Measurements from ENCODE around the gene HNRNPDL.

DNA sequence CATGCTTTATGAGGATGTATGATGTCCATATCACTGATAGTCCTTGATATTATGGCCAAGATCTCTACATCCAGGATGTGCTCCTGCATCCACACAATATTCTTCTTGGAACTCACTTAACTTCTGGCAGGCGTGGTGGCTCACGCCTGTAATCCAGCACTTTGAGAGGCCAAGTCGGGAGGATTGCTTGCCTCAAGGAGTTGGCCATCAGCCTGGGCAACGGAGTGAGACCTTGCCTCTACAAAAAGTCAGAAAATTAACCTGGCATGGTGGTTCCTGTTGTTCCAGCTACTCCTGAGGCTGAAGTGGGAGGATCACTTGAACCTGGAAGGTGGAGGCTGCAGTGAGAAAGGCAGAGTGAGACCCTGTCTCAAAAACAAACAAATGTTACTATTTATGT lies 54.2 kb downstream of the HNRNPDL start:
- TF ChIP-seq, protein P1, sequence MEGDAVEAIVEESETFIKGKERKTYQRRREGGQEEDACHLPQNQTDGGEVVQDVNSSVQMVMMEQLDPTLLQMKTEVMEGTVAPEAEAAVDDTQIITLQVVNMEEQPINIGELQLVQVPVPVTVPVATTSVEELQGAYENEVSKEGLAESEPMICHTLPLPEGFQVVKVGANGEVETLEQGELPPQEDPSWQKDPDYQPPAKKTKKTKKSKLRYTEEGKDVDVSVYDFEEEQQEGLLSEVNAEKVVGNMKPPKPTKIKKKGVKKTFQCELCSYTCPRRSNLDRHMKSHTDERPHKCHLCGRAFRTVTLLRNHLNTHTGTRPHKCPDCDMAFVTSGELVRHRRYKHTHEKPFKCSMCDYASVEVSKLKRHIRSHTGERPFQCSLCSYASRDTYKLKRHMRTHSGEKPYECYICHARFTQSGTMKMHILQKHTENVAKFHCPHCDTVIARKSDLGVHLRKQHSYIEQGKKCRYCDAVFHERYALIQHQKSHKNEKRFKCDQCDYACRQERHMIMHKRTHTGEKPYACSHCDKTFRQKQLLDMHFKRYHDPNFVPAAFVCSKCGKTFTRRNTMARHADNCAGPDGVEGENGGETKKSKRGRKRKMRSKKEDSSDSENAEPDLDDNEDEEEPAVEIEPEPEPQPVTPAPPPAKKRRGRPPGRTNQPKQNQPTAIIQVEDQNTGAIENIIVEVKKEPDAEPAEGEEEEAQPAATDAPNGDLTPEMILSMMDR (IDR thresholded peaks at IDR 0.05), result no peak
- TF ChIP-seq POLR2A (IDR thresholded peaks at IDR 0.05), result no peak
